ENCODE measurements around the gene NPL. TPM values are rescaled to one million over a fixed set of nuclear protein-coding genes. Genes with fewer than 3 reads are reported as not detected.

Gene NPL
- total RNA-seq, 2 donors from 2014 or later: 0.99 to 2.6 TPM

GRCh38 chr1:182851825-182852224 is 62.3 kb downstream of the NPL start:
- Histone ChIP-seq H3K36me3 (replicated peaks in 1 of 2; ENCODE audit: insufficient read depth in 1 of 2, low read depth in 2 of 2) (peaks cover 8 to 44% of the 10 kb centered on the region in 2 donors), H3K27ac (no peak overlapping the region), H3K4me3 (no peak overlapping the region), H3K9me3 (no peaks in the 10 kb centered on the region), H3K27me3 (no peaks in the 10 kb centered on the region), H3K4me1 (no peaks in the 10 kb centered on the region)
- TF ChIP-seq CTCF (IDR thresholded peaks at IDR 0.05): no peak
- TF ChIP-seq POLR2A (IDR thresholded peaks at IDR 0.05): no peak
- DNase-seq (no peak), ATAC-seq (no peak)
- intact Hi-C loops (cut with DNase I): no loop called here
- WGBS, 2 donors: 90 to 94% methylated on average over 1 of the region's 1 CpG

DNA sequence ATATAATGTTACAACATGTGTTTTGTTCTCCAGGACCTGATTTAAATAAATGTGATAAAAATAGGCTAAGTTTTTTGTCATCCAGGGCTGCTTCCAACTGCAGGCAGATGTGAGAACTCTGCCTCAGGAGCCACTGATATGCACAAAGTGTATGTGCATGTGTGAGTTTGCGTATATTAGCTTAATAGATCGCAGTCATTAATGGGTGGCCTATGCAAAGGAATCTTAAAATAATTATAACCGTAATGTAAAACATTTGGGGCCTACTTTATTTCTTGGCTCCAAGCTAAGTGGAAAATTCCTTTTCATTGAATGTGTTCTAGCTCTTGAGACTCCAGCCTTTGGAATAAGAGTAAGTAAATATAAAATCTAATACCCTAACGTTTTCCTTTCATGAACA is 66.3 kb downstream of the NPL start:
- DNase-seq: no peak
- H3K27me3 ChIP-seq: no peaks in the 10 kb centered on the region
- 79% methylated on average over 4 of the region's 4 CpGs for WGBS, 2 donors
- no peaks in the 10 kb centered on the region for H3K9me3 ChIP-seq
- H3K4me3 ChIP-seq: no peak overlapping the region
- TF ChIP-seq POLR2A (IDR thresholded peaks at IDR 0.05) (no peak), CTCF (IDR thresholded peaks at IDR 0.05) (no peak)
- peaks cover 3% of the 10 kb centered on the region for H3K4me1 ChIP-seq
- H3K27ac ChIP-seq: no peak overlapping the region
- intact Hi-C loops (cut with DNase I): no loop called here
- no peak for ATAC-seq
- H3K36me3 ChIP-seq (replicated peaks in 1 of 2; ENCODE audit: insufficient read depth in 1 of 2, low read depth in 2 of 2): peaks cover 8 to 70% of the 10 kb centered on the region in 2 donors

DNA sequence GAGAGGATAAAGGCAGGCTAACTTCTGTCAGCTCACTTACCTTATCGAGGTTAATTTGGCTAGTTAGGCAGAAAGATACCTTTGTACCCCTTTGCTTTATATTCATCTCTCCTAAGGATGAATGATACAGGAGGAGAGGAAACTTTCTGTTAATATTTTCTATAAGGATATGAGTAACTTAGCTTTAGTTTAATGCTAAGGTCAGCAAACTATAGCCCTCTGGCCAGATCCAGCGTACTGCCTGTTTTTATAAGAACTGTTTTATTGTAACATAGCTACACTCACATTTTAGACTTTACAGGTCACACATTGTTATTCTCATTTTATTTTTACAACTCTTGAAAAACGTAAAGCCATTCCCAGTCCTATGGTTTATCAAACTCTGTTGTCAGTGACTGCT is 67.6 kb downstream of the NPL start:
- peaks cover 8 to 64% of the 10 kb centered on the region in 2 donors for H3K36me3 ChIP-seq (replicated peaks in 1 of 2; ENCODE audit: insufficient read depth in 1 of 2, low read depth in 2 of 2)
- no peaks in the 10 kb centered on the region for H3K27me3 ChIP-seq
- H3K4me1 ChIP-seq: peaks cover 3% of the 10 kb centered on the region
- DNase-seq (no peak), ATAC-seq (no peak)
- TF ChIP-seq POLR2A (IDR thresholded peaks at IDR 0.05): no peak
- no peak for TF ChIP-seq CTCF (IDR thresholded peaks at IDR 0.05)
- 72 to 82% methylated on average over 3 of the region's 3 CpGs for WGBS, 2 donors
- H3K4me3 ChIP-seq: no peak overlapping the region
- intact Hi-C loops (cut with DNase I): no loop called here
- H3K27ac ChIP-seq: no peak overlapping the region
- no peaks in the 10 kb centered on the region for H3K9me3 ChIP-seq

DNA sequence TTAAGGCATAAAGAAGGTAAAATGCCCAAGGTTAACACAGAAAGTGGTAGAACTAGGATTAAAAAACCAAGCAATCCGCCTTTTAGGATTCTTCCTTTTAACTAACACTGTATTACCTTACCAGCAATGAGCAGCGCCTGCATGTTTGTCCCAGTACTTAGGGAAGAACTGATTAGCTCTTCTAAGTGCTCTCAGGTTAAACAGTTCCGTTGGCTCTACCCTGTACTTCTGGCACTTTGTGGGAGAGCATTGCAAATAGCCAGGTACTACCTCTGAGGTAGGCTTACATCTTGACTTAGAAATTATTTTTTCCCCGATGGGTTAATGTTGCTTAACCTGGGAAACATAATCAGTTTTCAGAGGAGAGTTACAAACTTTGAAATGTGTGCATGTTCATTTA is 71.1 kb downstream of the NPL start:
- Histone ChIP-seq H3K27ac (no peak overlapping the region), H3K9me3 (no peaks in the 10 kb centered on the region), H3K4me1 (peaks cover 3% of the 10 kb centered on the region), H3K4me3 (no peak overlapping the region), H3K27me3 (no peaks in the 10 kb centered on the region), H3K36me3 (replicated peaks in 1 of 2; ENCODE audit: insufficient read depth in 1 of 2, low read depth in 2 of 2) (peaks cover 0 to 43% of the 10 kb centered on the region in 2 donors)
- ATAC-seq (no peak), DNase-seq (no peak)
- TF ChIP-seq POLR2A (IDR thresholded peaks at IDR 0.05) (no peak), CTCF (IDR thresholded peaks at IDR 0.05) (no peak)
- intact Hi-C loops (cut with DNase I): no loop called here
- 93 to 94% methylated on average over 4 of the region's 4 CpGs for WGBS, 2 donors

DNA sequence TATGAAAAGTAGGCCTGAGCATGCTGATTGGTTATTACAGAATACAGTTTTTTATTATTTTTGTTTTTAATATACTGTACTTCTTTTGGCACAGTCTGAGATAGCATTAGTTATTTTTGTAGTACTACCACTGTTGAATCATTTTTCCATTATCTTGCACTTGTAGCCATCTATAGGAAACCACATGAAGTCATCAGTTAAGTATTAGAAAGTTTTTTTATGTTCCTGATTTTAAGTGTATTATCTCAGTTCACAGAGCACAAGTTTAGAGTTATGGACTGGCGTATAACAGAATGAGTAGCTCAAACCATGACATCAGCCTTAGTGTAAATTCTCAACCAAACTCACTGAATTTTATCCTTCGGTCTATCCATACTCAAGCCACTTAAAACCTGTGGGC is 72.4 kb downstream of the NPL start:
- TF ChIP-seq POLR2A (IDR thresholded peaks at IDR 0.05) (no peak), CTCF (IDR thresholded peaks at IDR 0.05) (no peak)
- no peak for DNase-seq
- peaks cover 0 to 35% of the 10 kb centered on the region in 2 donors for H3K36me3 ChIP-seq (replicated peaks in 1 of 2; ENCODE audit: insufficient read depth in 1 of 2, low read depth in 2 of 2)
- no peak overlapping the region for H3K27ac ChIP-seq
- H3K27me3 ChIP-seq: no peaks in the 10 kb centered on the region
- H3K4me3 ChIP-seq: no peak overlapping the region
- intact Hi-C loops (cut with DNase I): no loop called here
- H3K4me1 ChIP-seq: peaks cover 3% of the 10 kb centered on the region
- WGBS, 2 donors: 96 to 98% methylated on average over 2 of the region's 2 CpGs
- ATAC-seq: no peak
- no peaks in the 10 kb centered on the region for H3K9me3 ChIP-seq
